ENCODE data around the gene KCNIP4. TPM values are rescaled to one million over a fixed set of nuclear protein-coding genes. Genes with fewer than 3 reads are reported as not detected.

Gene KCNIP4
- polyA plus RNA-seq, 1 donor (not counting 4 experiments of a cell fraction or from before 2014, with no cell fraction given): 0.07 TPM

DNA sequence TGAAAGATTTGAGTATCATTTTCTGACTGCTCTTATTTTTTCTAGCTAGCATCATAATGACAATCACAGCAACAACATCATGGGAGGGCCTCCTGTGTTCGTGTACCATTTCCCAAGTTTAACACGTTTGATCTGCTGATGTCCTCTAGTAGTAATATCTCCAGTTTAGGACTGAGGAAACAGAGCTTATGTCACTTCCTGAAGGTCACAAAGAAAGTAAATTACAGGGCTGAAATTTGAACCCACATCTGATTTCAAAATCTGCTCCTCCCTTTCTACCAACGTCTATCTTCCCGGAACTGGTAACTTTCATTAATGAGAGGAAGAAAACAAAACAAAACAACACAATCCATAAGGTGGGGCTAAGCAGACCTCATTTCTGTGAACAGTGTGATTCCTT, 945.6 kb downstream of the KCNIP4 start:
- dilution Hi-C loops (cut with MboI; ENCODE audit: extremely low pct_ligation_motif_present, low sequenced_read_pairs): no loop called here
- H3K9me3 ChIP-seq (ENCODE audit: control insufficient read depth, low read depth, low read length): no peaks in the 10 kb centered on the region
- FAIRE-seq: no peak
- no peaks in the 10 kb centered on the region for H3K9me1 ChIP-seq (ENCODE audit: control insufficient read depth, extremely low read depth, insufficient read depth, low read length)
- no peak for DNase-seq (ENCODE audit: low read depth, low spot score)
- no peaks in the 10 kb centered on the region for H3K79me2 ChIP-seq (ENCODE audit: control insufficient read depth, insufficient read depth, low read length)
- H3K4me2 ChIP-seq (ENCODE audit: control insufficient read depth, extremely low read depth, insufficient read depth, low read depth, low read length): no peak overlapping the region
- H3K9ac ChIP-seq (ENCODE audit: control insufficient read depth, extremely low read depth, insufficient read depth, low read length): no peak overlapping the region
- H4K20me1 ChIP-seq (ENCODE audit: control insufficient read depth, extremely low read depth, insufficient read depth, low read length): no peaks in the 10 kb centered on the region
- no peak overlapping the region for H3K4me3 ChIP-seq (ENCODE audit: control insufficient read depth in 2 of 3, extremely low read depth in 1 of 3, insufficient read depth in 2 of 3, low read depth in 1 of 3, low read length in 3 of 3)
- H3K4me1 ChIP-seq (ENCODE audit: control insufficient read depth, extremely low read depth, insufficient read depth, low read length): no peaks in the 10 kb centered on the region
- TF ChIP-seq EZH2 (IDR thresholded peaks at IDR 0.05; ENCODE audit: low read length) (no peak), CTCF (optimal IDR thresholded peaks at IDR 0.05 in 1 of 3, IDR thresholded peaks at IDR 0.05 in 1 of 3, conservative IDR thresholded peaks at IDR 0.05 in 1 of 3; ENCODE audit: extremely low read depth in 1 of 3, insufficient read depth in 2 of 3, low read length in 3 of 3) (no peak)
- no peaks in the 10 kb centered on the region for H3K36me3 ChIP-seq (ENCODE audit: control insufficient read depth in 2 of 2, extremely low read depth in 1 of 2, insufficient read depth in 2 of 2, low read length in 2 of 2)
- H3K27me3 ChIP-seq (ENCODE audit: control insufficient read depth, extremely low read depth, insufficient read depth, low read length): no peaks in the 10 kb centered on the region
- no peak overlapping the region for H3K27ac ChIP-seq (ENCODE audit: control insufficient read depth, insufficient read depth, low read length)
- H2AFZ ChIP-seq (ENCODE audit: control insufficient read depth, low read length): no peak overlapping the region

DNA sequence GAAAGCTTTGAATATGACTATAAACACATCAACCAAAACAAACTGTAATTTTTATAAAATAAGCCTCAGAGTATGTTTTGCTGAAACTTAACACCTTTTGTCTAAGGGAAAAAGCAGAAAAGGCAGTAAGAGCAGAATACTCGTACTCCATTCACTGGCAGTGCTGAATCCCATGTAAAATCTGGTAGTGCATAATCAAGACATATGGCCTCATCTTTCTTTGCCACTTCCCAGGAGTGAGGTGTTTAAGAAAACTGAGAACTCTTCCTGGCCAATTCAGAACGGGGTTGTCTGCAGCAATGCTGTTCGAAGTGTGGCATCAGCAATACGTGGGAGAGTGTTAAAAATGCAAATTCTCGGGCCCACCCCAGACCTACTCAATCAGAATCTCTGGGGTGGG, 946.3 kb downstream of the KCNIP4 start:
- no peaks in the 10 kb centered on the region for H3K9me1 ChIP-seq (ENCODE audit: control insufficient read depth, extremely low read depth, insufficient read depth, low read length)
- TF ChIP-seq EZH2 (IDR thresholded peaks at IDR 0.05; ENCODE audit: low read length) (no peak), CTCF (optimal IDR thresholded peaks at IDR 0.05 in 1 of 3, IDR thresholded peaks at IDR 0.05 in 1 of 3, conservative IDR thresholded peaks at IDR 0.05 in 1 of 3; ENCODE audit: extremely low read depth in 1 of 3, insufficient read depth in 2 of 3, low read length in 3 of 3) (no peak)
- no peak overlapping the region for H3K9ac ChIP-seq (ENCODE audit: control insufficient read depth, extremely low read depth, insufficient read depth, low read length)
- dilution Hi-C loops (cut with MboI; ENCODE audit: extremely low pct_ligation_motif_present, low sequenced_read_pairs): no loop called here
- H3K4me2 ChIP-seq (ENCODE audit: control insufficient read depth, extremely low read depth, insufficient read depth, low read depth, low read length): no peak overlapping the region
- H3K36me3 ChIP-seq (ENCODE audit: control insufficient read depth in 2 of 2, extremely low read depth in 1 of 2, insufficient read depth in 2 of 2, low read length in 2 of 2): no peaks in the 10 kb centered on the region
- DNase-seq (ENCODE audit: low read depth, low spot score) (no peak), FAIRE-seq (no peak)
- H3K4me1 ChIP-seq (ENCODE audit: control insufficient read depth, extremely low read depth, insufficient read depth, low read length): no peaks in the 10 kb centered on the region
- no peak overlapping the region for H3K4me3 ChIP-seq (ENCODE audit: control insufficient read depth in 2 of 3, extremely low read depth in 1 of 3, insufficient read depth in 2 of 3, low read depth in 1 of 3, low read length in 3 of 3)
- no peaks in the 10 kb centered on the region for H3K79me2 ChIP-seq (ENCODE audit: control insufficient read depth, insufficient read depth, low read length)
- H2AFZ ChIP-seq (ENCODE audit: control insufficient read depth, low read length): no peak overlapping the region
- no peaks in the 10 kb centered on the region for H4K20me1 ChIP-seq (ENCODE audit: control insufficient read depth, extremely low read depth, insufficient read depth, low read length)
- no peaks in the 10 kb centered on the region for H3K9me3 ChIP-seq (ENCODE audit: control insufficient read depth, low read depth, low read length)
- H3K27ac ChIP-seq (ENCODE audit: control insufficient read depth, insufficient read depth, low read length): no peak overlapping the region
- H3K27me3 ChIP-seq (ENCODE audit: control insufficient read depth, extremely low read depth, insufficient read depth, low read length): no peaks in the 10 kb centered on the region

All from keratinocyte (primary cell).